Stimulated activated CD4-positive, alpha-beta T cell treated with anti-CD3 and anti-CD28 coated beads, Interleukin-1b, Interleukin-23, amount 100 ng/mL, for 24 hours (primary cell): ENCODE measurements around the gene SCD.
"Not testable (repeated sequence)": the region's sequence is repeated elsewhere in the genome, so short reads cannot be mapped to it uniquely, and the experiment has no call there.

ENCODE experiments used
- DNase-seq, 4 experiments: peaks; one replicate each; pipeline ENCODE4 v3.0.0-alpha.2; 2020; ENCODE audit warnings: low read depth in 4 of 4, low spot score in 1 of 4

The SCD gene

DNA sequence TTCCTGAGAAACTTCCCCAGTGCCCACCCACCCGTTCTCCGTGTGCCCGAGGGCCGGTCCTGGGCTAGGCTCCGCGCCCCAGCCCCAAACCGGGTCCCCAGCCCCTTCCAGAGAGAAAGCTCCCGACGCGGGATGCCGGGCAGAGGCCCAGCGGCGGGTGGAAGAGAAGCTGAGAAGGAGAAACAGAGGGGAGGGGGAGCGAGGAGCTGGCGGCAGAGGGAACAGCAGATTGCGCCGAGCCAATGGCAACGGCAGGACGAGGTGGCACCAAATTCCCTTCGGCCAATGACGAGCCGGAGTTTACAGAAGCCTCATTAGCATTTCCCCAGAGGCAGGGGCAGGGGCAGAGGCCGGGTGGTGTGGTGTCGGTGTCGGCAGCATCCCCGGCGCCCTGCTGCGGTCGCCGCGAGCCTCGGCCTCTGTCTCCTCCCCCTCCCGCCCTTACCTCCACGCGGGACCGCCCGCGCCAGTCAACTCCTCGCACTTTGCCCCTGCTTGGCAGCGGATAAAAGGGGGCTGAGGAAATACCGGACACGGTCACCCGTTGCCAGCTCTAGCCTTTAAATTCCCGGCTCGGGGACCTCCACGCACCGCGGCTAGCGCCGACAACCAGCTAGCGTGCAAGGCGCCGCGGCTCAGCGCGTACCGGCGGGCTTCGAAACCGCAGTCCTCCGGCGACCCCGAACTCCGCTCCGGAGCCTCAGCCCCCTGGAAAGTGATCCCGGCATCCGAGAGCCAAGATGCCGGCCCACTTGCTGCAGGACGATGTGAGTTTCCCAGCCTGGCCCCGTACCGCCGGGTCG lies at the start of gene SCD:
Gene SCD, plus strand, starts transcription at position 469 of the 803 bp plus-strand sequence. Its CDS starts 272 bp downstream, at position 741.
- DNase-seq: peak in 3 of 4 experiments; percentile 41 to 85 (median 63)

DNA sequence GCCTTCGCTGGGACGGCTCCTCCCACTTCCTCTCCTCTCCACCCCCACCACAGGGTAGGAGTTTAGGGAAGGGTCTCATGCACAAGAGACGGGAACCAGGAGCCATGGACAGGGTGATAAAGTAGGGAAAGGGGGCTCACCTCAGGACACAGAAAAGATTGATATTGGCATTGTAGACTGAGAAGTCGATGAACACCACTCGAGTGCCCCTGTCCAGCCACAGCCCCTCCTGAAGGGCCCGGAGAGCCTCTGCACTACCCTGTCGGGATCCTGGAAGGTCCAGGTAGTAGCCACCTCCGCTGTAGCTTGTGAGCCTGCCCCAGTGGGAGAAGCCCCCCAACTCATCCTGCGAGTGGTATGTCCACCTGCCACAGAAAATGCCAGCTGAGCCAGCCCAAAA lies 49.8 kb upstream of the SCD start:
- DNase-seq: no peak

DNA sequence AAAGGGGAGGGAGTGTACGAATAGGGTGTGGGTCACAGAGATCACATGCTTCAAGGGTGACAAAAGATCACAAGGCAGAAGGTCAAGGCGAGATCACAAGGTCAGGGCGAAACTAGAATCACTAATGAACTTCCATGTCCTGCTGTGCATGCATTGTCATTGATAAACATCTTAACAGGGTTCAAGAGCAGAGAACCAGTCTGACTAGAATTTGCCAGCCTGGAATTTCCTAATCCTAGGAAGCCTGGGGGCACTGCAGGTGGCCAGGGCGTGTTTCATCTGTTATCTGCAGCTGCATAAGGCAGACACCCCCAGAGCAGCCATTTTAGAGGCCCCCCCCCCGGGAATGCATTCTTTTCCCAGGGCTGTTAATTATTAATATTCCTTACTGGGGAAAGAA lies 45.9 kb upstream of the SCD start:
- DNase-seq: not testable (repeated sequence)

DNA sequence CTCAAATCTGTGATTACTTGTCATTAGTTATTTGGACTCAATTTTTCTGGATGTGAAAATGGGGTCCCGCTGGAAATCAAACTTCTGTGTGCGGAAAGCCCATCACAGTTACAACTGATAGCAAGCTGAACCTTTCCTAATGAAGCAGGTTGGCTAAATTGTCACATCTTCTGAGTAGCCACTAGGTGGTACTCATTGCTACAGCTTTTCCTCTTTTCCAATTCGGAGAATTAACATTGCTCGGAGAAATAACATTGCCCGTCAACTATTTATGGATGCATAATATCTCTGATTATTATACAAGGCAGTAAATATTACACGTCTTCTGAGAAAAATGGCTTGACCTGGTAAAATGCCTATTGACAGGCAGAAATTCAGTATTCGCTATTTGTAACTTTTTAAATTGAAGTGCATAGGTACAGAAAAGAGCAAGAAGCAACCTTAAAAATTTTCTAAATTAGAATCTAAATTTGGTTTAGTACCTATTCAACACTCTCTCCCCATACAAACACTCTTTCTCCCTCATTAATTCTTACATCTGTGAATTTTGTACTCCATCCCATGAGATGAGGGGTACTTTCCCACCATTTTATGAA lies 43.2 kb upstream of the SCD start:
- DNase-seq: no peak

DNA sequence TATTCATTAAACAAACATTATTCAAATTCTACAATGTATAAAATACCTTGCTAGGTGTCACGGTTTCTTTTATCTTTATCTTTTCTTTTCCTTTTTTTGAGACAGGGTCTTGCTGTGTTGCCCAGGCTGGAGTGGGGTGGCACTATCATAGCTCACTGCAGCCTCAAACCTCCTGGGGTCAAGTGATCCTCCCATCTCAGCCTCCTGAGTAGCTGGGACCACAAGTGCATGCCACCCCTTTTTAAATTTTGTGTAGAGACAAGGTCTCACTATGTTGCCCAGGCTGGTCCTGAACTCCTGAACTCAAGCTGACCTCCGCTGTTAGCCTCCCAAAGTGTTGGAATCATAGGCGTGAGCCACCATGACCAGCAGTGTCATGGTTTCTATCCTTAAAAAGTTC lies 42.6 kb upstream of the SCD start:
- DNase-seq: no peak

DNA sequence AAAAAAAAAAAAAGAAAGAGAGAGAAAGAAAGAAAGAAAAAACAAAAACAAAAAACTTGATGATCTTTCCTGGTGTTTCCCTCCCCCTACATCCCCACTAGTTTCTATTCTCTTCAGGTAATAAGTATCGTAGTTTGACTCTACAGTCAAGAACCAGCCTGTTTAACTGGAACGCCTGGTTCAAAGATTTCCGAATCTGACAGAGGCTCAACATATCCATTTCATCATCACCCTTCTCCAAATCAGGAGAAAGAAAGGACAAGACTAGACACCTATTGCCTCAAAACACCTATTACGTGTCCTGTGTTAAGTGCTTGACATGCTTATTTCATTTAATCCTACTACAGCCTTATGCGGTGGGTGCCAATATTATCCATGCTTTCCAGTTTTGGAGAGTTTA lies 40.2 kb upstream of the SCD start:
- no peak for DNase-seq

DNA sequence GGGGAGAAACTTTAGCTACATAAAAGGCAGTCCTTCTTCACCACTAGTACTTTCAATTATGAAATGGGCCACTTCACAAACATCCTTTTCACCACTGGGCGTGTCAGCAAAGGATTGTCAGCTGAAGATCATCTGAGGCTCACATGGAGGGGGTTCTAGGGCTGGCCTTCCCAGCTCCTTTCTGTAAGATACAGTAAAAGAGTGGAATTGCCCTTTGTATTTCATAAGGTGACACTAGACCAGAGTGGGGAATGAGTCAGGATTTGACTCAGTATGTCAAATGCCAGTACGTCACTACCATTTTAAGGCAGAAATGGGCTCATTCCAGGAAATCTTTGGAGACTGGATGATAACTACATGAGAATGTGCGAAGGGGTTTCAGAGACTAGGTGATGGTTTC lies 39.3 kb upstream of the SCD start:
- no peak for DNase-seq

DNA sequence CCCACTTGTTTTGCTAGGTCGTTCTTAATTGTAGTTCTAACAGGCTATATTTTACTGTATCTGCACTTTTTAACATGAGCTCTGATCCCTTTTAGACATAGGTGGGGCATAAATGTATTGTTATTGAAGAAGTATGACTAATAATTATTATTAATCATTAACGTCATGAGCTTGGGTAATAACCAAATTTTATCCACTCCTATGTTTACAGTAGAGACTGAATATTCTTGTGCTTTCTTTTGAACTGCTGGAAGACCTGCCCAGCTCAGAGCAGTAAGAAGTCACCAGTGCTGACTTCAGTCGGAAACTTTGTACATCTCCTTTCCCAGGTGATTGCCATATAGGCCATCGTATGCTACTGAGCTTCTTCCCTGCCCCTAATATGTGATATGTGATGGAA lies 35.7 kb upstream of the SCD start:
- DNase-seq: no peak

DNA sequence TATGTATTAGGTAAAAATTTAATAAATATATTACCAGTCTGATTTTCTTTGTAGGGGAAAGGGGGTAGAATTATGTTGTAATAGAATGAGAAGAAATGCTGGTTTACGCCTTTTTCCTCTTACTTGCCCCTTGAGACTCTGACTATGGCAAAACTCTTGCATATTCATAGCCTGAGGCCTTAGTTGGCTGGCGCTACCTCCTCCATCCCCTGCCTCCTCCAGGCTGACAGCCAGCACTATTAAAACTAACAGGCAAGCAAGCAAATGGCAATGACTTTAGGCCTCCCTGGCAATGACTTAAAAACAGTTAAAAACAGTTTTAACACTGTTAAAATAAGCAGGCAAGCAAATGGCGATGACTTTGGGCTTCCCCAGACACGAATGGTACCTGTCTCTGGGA lies 31.4 kb upstream of the SCD start:
- DNase-seq: no peak

DNA sequence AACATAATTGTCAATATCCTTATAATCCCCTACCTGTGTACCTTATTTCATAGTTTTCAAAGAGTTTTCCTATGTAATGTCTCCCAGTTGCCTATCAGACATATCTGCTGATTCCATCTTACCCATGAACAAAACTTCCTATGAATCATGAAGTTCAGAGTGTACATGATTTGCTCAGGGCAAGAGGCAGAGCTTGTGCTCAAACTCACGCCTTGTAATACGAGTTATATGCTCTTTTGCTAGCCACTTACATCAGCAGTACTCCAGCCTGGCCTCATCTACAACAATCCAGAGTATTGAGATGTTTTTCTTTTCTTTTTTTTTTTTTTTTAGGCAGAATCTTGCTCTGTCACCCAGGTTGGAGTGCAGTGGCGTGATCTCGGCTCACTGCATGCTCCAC lies 28.8 kb upstream of the SCD start:
- no peak for DNase-seq

DNA sequence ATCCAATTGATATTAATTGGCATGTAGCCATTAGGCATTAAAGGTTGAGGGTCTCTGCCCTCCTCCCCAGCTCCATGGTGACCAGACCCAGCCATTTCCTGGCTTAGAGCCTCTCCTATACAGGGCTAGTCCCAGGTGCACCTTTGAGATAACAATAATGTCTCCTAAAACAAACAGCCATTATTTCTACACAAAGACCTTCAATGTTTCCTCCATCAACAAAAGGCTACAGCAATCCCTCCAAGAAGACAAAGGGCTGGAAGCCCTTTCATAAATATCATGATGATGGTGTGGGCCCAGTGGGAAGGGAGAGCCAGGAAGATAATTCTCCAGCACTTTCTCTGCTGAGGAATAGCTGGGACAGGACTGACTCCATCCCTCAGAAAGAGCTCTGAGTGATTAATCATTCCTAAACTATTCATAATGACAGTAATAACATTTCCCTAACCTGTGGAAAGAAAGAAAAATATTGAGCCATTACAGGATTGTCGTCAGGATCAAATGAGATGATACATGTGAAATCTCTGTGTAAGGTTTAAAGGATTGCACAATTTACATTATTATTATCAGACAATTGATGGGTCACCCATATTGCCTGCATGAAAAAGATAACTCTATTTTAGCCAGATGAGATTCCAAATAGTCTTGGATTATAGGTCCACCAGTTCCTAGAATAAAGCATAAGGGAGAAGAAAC lies 27.2 kb upstream of the SCD start:
- no peak for DNase-seq

DNA sequence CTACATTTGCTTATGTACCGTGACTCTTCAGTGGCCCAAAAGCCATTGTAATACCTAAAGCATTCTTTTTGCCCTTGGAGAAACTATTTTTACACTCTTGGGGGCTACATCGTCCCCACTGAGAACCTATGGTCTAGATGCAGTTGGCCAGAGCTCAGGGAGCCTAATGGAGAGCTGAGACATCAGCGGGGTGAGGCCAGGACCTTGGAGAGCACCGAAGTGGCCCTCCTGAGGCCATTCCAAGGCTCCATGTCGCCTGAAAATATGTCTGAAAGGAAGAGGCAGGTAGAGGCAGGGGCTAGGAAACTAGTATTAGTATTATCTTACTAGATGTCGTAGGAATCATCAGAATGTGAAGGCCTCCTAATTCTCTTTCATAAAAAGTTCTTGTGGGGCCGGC lies 21.9 kb upstream of the SCD start:
- no peak for DNase-seq

DNA sequence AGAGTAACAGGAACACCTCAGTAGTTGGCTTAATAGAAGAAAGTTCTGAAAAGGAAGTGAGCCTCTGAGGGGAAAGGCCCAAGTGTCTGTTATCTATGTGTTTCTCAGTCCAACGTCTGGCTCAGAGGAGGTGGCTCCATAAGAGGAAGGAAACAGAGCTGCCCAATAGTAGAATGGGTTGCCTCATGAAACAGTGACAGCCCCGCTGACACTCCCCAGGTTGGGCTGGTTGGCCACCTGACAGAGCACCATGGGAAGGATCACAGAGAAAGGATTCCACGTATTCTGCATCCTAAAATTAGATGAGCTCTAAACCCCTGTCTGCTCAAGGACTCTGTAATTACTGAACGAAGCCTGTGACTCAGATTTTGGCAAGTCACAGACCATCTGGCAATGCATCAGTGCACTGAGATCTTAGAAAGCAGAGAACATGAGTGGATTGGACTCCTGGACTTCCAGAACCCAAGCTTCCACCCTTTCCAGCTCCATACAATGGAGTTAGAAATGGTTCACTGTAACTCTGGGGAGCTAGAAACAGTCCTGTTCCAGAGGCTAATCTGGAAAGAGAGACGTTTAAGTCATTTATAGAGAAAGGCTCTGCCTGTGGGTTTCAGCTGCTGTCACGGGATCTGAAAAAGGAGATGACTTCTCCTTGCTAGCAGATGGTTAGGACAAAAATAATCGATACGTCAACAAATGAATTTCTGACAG lies 19.9 kb upstream of the SCD start:
- DNase-seq: no peak

DNA sequence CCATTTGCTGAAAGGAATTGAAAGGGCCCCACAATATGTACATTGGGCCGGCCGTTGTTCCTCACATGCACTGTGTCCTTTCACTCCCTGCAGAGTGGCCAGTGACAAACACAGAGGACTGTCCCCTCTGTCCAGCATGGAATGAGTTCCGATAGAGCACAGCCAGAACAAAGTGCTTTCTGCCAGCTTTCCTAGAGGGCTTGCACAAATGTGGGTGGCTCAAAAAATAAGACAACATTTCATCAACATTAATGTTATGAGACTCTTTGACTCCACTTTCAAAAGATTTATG lies 19.4 kb upstream of the SCD start:
- no peak for DNase-seq

DNA sequence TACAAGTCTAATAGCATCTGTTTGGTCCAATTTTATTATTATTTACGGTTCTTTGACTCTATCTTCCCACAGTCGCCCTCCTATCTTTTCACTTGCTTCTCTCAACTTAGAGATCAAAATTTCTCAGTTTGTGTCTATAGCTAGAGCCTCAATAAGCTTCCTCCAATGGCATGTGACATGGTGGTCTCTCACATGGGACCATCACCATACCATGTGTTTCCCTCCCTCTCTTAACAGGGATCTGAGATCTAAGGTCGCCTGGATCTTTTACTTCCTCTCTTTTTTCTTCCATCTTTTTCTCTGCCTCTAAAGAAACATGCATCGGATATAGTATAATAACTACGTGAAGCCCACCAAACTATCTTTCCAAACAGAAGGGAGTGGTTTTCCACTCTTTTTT lies 18.8 kb upstream of the SCD start:
- DNase-seq: no peak

DNA sequence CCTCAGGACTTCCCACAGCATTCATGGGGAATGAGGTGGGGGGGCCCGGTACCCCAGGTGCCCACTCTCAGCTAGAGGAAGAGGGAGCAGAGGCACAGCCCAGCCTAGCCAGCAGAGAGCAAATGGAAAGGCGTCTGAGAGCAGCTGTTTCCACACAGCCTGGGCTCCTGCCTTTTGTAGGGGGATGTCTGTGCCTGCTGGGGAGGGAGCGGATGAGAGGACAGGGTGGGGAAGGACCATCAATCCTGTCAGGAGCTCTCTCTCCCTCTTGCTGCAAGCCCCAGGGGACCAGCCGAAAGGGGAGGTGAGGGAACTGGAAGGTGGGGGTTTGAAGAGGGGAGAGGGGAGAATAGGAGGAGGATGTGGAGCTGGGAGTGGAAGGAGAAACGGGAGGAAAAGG lies 17.0 kb upstream of the SCD start, which contains the start of gene PKD2L1:
Gene PKD2L1, minus strand, starts transcription at position 150 of the 400 bp plus-strand sequence. Its CDS starts 125 bp downstream, at position 25.
- DNase-seq: no peak

DNA sequence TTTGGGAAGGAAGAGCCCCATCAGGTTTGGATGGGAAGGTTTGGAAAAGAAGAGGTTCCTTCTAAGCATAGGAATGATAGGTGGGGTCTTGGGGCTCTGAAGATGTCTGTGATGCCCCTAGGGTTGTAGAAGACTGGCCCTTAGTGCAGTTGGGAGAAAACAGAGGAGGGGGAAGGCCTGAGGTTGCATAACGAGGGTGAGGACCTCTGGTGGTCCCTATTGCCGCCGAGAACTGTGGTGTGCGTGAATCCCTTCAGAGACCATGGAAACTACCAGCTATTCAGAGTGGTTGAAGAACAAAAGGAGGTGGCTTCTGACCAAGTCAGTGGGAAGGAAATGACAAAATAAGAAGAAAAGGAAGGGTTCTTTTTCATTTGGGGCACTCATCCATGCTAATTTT lies 13.9 kb upstream of the SCD start:
- DNase-seq: no peak

DNA sequence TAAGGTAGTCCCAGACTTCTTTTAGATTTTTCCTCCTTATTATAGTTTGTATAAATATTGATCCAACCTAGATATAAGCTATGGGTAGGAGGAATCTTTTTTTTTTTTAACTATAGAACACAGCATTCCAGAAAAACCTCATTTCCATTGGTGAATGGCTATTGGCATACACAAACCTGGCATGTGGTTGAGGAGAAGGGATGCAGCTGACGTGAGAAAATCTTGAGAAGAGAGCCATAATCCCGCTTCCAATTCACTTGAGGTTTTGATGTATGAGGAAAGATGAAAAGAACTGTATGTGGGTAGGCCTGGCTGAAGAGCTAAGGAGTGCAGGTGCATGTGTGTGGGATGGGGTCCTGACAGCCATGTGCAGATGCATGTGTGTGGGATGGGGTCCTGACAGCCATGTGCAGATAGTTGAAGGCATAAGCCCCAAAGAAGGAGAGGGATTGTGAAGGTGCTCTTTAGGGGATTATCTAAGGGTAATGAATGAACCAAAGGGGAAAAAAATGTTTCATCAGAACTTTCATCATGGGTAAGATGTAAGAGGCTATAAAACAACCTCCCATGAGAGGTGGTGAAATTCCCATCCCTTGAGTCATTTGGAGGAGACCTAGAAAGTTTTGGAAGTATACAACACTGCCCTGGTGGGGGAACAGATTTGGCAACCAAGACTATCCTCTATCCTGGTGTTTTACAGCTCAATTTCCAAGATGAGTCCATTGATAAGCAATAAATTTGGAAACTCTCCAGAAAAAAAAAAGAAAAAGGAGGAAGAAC lies 13.2 kb upstream of the SCD start:
- DNase-seq: no peak

DNA sequence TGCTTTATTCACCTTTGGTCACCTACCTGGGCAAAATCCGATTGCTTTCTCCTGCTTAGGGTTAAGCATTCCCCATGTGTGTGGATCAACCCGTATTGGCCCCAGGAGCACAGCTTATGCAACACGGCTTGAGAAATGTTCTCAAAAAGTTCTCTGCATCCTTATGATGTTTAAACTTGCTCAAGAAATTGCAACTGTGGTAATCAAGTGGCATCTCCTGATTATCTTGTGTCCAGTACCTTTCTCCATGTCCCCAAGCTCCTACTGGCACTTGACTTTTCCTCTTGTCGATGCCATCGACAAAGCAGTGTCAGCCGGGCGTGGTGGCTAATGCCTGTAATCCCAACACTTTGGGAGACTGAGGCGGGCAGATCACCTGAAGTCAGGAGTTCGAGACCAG lies 12.3 kb upstream of the SCD start:
- DNase-seq: no peak

DNA sequence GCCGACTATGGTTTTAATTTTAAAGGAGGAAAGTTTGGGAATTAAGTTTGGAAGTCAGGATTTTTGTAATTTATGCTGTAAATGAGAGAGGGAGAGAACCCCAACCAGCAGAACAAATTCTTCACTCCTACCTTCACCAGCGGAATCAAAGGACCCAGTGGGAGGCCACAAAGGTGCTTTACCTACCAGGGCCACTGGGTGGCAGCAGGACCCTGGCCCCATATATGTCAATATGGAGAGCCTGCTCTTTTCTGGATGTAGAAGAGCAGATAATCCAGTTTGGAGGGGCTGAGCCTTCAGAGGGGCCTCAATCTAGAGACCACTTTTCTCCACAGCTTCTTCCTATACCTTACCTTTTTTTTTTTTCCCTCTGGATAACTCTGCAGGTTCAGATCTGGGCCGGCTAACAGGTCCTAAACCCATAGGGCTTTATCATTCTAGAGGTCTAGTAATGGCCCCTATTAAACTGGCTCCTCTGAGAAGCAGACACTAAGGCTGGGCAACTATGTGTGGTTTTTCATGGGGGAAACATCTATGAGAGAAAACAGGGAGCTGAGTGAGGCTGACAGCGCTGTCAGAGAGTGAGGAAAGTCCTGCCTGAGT lies 8.5 kb upstream of the SCD start:
- DNase-seq: peak; percentile 42 to 67 (median 66)

DNA sequence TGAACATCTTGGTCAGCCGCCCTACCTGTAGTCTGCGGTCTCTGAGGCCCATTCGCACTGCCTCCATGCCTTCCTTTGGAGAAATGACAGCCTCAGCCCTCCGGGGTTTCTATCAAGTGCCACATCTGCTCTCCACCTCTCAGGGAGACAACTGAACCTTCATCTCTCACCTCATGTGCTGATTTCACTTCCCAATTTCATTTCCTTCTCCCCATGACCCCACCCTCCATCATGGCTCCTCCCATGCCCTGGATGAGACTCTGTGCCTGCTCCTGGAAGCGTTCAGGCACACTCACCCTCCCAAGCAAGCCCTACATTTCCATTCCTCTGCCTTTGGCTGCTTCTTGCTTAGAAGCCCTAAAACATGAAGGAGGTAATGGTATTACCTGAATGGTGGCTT lies 7.8 kb upstream of the SCD start:
- no peak for DNase-seq
